ENCODE results near the gene FAM83E. TPM values are rescaled to one million over a fixed set of nuclear protein-coding genes. Genes with fewer than 3 reads are reported as not detected.
"Not testable (repeated sequence)": the region's sequence is repeated elsewhere in the genome, so short reads cannot be mapped to it uniquely, and the experiment has no call there.

FAM83E gene
- total and polyA plus RNA-seq, 4 donors, result 0.45 to 12.3 (median 0.74) TPM; not detected in 1

DNA sequence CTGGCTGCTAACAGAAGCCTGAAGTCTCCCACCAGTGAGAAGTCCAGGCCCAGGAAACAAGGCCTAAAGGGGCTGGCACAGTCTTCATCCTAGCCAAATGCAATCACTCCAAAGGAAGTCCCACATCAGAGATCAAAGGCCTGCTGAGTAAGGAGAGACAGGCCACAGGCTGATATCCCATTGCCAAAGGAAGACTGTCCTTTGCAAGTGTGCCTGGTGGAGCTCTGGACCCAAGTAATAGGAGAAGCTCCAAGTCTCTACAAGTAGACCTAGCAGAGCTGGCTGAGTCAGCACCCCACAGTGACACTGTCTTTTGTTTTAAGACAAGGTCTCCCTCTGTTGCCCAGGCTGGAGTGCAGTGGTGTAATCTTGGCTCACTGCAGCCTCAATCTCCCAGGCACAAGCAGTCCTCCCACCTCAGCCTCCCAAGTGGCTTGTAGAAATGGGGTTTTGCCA, 17.8 kb upstream of the FAM83E start:
- intact Hi-C loops (cut with DNase I), result loop anchor here in 1 of 2 donors (10.0 kb wide), 1 partner anchor 1358 kb away; the partner anchor contains the start of gene INAFM1
- no peaks in the 10 kb centered on the region for H3K4me1 ChIP-seq (ENCODE audit: control insufficient read depth in 1 of 2, insufficient read depth in 2 of 2, low read length in 2 of 2)

DNA sequence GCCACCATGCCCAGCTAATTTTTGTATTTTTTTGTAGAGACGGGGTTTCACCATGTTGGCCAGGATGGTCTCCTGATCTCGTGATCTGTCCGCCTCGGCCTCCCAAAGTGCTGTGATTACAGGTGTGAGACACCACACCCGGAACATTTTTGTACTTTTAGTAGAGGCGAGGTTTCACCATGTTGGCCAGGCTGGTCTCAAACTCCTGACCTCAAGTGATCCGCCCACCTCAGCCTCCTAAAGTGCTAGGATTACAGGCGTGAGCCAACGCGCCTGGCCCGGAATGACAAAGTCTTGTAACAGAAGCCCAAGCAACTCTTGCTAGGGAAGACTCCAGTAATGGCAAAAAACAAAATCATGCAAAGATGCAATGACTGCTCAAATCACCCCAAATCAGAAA, 17.4 kb upstream of the FAM83E start:
- not testable (repeated sequence) for ATAC-seq (ENCODE audit: low FRiP score); DNase-seq; H3K36me3 ChIP-seq (ENCODE audit: control insufficient read depth in 1 of 2, insufficient read depth in 2 of 2, low read length in 1 of 2); H3K27me3 ChIP-seq (ENCODE audit: control insufficient read depth in 1 of 2, insufficient read depth in 2 of 2, low read length in 1 of 2); H3K4me1 ChIP-seq (ENCODE audit: control insufficient read depth in 1 of 2, insufficient read depth in 2 of 2, low read length in 2 of 2); H3K4me3 ChIP-seq (ENCODE audit: low read length in 2 of 2); H3K27ac ChIP-seq (ENCODE audit: low read depth in 1 of 2, low read length in 2 of 2); H3K9me3 ChIP-seq (ENCODE audit: control insufficient read depth, low read length)
- intact Hi-C loops (cut with DNase I), result loop anchor here in 1 of 2 donors (10.0 kb wide), 1 partner anchor 1357 kb away; the partner anchor contains the start of gene INAFM1
- WGBS, 2 donors, result 85 to 93% methylated on average over 11 of the region's 11 CpGs

More for the DNA sequence above, 17.8 kb upstream of the FAM83E start:
- Histone ChIP-seq H3K9me3 (ENCODE audit: control insufficient read depth, low read length) (no peaks in the 10 kb centered on the region), H3K27ac (ENCODE audit: low read depth in 1 of 2, low read length in 2 of 2) (no peak overlapping the region), H3K27me3 (ENCODE audit: control insufficient read depth in 1 of 2, insufficient read depth in 2 of 2, low read length in 1 of 2) (no peaks in the 10 kb centered on the region), H3K4me3 (ENCODE audit: low read length in 2 of 2) (no peak overlapping the region), H3K36me3 (ENCODE audit: control insufficient read depth in 1 of 2, insufficient read depth in 2 of 2, low read length in 1 of 2) (no peaks in the 10 kb centered on the region)
- DNase-seq (no peak), ATAC-seq (ENCODE audit: low FRiP score) (no peak)

DNA sequence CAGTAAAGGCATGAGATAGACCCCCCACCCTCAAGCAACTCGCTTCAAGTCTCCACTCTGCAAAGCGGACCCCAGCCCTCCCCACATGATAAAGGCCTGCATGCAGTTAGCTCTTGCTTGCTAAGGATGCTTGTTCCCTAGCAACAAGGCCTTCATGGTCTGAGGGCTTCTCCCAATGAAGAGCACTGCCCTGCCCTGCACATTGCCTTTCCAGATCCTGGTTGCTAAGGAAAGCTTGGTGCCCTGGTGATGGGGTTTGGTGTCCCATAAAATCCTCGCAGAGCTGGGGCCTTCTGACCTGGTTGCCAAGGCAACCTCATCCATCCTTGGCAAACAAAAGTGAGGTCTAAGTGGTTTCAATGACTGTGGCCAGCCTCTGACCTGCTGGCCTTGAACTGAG, 16.3 kb upstream of the FAM83E start:
- Histone ChIP-seq H3K27ac (ENCODE audit: low read depth in 1 of 2, low read length in 2 of 2) (peak overlapping the region in 1 of 2 donors; percentile 14), H3K4me3 (ENCODE audit: low read length in 2 of 2) (no peak overlapping the region), H3K9me3 (ENCODE audit: control insufficient read depth, low read length) (no peaks in the 10 kb centered on the region), H3K27me3 (ENCODE audit: control insufficient read depth in 1 of 2, insufficient read depth in 2 of 2, low read length in 1 of 2) (no peaks in the 10 kb centered on the region), H3K4me1 (ENCODE audit: control insufficient read depth in 1 of 2, insufficient read depth in 2 of 2, low read length in 2 of 2) (no peaks in the 10 kb centered on the region), H3K36me3 (ENCODE audit: control insufficient read depth in 1 of 2, insufficient read depth in 2 of 2, low read length in 1 of 2) (no peaks in the 10 kb centered on the region)
- intact Hi-C loops (cut with DNase I), result loop anchor here in 1 of 2 donors (10.0 kb wide), 1 partner anchor 1356 kb away; the partner anchor contains the start of gene INAFM1
- 68 to 77% methylated on average over 3 of the region's 3 CpGs for WGBS, 2 donors
- DNase-seq (no peak), ATAC-seq (ENCODE audit: low FRiP score) (no peak)

DNA sequence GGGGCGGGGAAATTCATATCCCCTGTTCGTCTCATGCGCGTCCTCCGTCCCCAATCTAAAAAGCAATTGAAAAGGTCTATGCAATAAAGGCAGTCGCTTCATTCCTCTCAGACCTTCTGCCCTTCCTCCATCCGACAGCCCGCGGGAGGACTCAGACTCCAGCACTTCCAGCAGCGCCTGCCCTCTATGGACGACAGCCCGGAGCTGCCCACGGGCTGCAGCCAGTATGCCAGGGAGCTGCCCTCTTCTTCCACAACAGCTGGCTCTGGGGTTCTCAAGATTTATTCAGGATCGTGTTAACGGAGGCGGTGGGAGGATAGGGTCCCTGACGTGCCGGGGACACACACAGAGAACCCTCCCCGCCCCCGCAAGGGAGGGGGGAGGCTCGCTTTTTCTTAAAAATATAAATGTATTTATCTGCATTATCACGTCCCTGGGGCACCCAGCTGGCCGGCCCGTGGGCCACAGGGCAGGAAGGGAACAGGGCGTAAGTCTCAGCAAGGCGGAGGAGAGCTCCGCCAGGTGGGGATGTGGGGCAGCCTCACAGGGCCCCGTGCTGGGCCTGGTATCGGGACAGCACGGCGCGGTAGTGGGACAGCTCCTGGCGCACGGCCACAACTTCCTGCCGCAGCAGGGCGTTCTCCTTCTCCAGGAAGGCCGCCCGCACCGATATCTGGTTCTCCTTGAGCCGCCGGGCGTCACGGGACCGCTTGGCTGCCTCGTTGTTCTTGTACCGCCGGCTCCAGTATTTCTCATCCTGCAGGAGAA, 15.6 kb upstream of the FAM83E start:
- no peaks in the 10 kb centered on the region for H3K9me3 ChIP-seq (ENCODE audit: control insufficient read depth, low read length)
- no peaks in the 10 kb centered on the region for H3K36me3 ChIP-seq (ENCODE audit: control insufficient read depth in 1 of 2, insufficient read depth in 2 of 2, low read length in 1 of 2)
- no peak overlapping the region for H3K4me3 ChIP-seq (ENCODE audit: low read length in 2 of 2)
- peak overlapping the region in 1 of 2 donors; percentile 14 for H3K27ac ChIP-seq (ENCODE audit: low read depth in 1 of 2, low read length in 2 of 2)
- H3K4me1 ChIP-seq (ENCODE audit: control insufficient read depth in 1 of 2, insufficient read depth in 2 of 2, low read length in 2 of 2), result no peaks in the 10 kb centered on the region
- peak; percentile 91 for DNase-seq
- WGBS, 2 donors, result 9% methylated on average over 47 of the region's 47 CpGs
- no peak for ATAC-seq (ENCODE audit: low FRiP score)
- intact Hi-C loops (cut with DNase I), result loop anchor here in 1 of 2 donors (10.0 kb wide), 1 partner anchor 1356 kb away; the partner anchor contains the start of gene INAFM1
- no peaks in the 10 kb centered on the region for H3K27me3 ChIP-seq (ENCODE audit: control insufficient read depth in 1 of 2, insufficient read depth in 2 of 2, low read length in 1 of 2)

DNA sequence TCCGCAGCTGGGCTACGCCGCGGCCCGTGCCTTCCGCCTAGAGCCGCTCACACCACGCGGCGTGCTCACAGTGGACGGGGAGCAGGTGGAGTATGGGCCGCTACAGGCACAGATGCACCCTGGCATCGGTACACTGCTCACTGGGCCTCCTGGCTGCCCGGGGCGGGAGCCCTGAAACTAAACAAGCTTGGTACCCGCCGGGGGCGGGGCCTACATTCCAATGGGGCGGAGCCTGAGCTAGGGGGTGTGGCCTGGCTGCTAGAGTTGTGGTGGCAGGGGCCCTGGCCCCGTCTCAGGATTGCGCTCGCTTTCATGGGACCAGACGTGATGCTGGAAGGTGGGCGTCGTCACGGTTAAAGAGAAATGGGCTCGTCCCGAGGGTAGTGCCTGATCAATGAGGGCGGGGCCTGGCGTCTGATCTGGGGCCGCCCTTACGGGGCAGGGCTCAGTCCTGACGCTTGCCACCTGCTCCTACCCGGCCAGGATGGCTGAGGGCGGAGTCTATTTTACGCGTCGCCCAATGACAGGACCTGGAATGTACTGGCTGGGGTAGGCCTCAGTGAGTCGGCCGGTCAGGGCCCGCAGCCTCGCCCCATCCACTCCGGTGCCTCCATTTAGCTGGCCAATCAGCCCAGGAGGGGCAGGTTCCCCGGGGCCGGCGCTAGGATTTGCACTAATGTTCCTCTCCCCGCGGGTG, 14.9 kb upstream of the FAM83E start:
- ATAC-seq (ENCODE audit: low FRiP score), result peak; percentile 4
- Histone ChIP-seq H3K36me3 (ENCODE audit: control insufficient read depth in 1 of 2, insufficient read depth in 2 of 2, low read length in 1 of 2) (no peaks in the 10 kb centered on the region), H3K4me1 (ENCODE audit: control insufficient read depth in 1 of 2, insufficient read depth in 2 of 2, low read length in 2 of 2) (no peaks in the 10 kb centered on the region), H3K9me3 (ENCODE audit: control insufficient read depth, low read length) (no peaks in the 10 kb centered on the region), H3K27ac (ENCODE audit: low read depth in 1 of 2, low read length in 2 of 2) (peak overlapping the region in 1 of 2 donors; percentile 18), H3K4me3 (ENCODE audit: low read length in 2 of 2) (no peak overlapping the region), H3K27me3 (ENCODE audit: control insufficient read depth in 1 of 2, insufficient read depth in 2 of 2, low read length in 1 of 2) (no peaks in the 10 kb centered on the region)
- intact Hi-C loops (cut with DNase I), result loop anchor here in 1 of 2 donors (10.0 kb wide), 1 partner anchor 1355 kb away; the partner anchor contains the start of gene INAFM1
- DNase-seq, result peak; percentile 65 to 82
- 42 to 44% methylated on average over 44 to 48 of the region's 48 CpGs for WGBS, 2 donors

DNA sequence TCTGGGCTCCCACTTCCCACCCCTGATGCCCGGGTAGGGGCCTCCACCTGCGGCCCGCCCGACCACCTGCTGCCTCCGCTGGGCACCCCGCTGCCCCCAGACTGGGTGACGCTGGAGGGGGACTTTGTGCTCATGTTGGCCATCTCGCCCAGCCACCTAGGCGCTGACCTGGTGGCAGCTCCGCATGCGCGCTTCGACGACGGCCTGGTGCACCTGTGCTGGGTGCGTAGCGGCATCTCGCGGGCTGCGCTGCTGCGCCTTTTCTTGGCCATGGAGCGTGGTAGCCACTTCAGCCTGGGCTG, 14.4 kb upstream of the FAM83E start:
- 86 to 89% methylated on average over 22 of the region's 22 CpGs for WGBS, 2 donors
- intact Hi-C loops (cut with DNase I), result no loop called here
- no peaks in the 10 kb centered on the region for H3K36me3 ChIP-seq (ENCODE audit: control insufficient read depth in 1 of 2, insufficient read depth in 2 of 2, low read length in 1 of 2)
- H3K4me3 ChIP-seq (ENCODE audit: low read length in 2 of 2), result no peak overlapping the region
- peak overlapping the region in 1 of 2 donors; percentile 18 for H3K27ac ChIP-seq (ENCODE audit: low read depth in 1 of 2, low read length in 2 of 2)
- DNase-seq (no peak), ATAC-seq (ENCODE audit: low FRiP score) (no peak)
- no peaks in the 10 kb centered on the region for H3K4me1 ChIP-seq (ENCODE audit: control insufficient read depth in 1 of 2, insufficient read depth in 2 of 2, low read length in 2 of 2)
- H3K27me3 ChIP-seq (ENCODE audit: control insufficient read depth in 1 of 2, insufficient read depth in 2 of 2, low read length in 1 of 2), result no peaks in the 10 kb centered on the region
- H3K9me3 ChIP-seq (ENCODE audit: control insufficient read depth, low read length), result no peaks in the 10 kb centered on the region

DNA sequence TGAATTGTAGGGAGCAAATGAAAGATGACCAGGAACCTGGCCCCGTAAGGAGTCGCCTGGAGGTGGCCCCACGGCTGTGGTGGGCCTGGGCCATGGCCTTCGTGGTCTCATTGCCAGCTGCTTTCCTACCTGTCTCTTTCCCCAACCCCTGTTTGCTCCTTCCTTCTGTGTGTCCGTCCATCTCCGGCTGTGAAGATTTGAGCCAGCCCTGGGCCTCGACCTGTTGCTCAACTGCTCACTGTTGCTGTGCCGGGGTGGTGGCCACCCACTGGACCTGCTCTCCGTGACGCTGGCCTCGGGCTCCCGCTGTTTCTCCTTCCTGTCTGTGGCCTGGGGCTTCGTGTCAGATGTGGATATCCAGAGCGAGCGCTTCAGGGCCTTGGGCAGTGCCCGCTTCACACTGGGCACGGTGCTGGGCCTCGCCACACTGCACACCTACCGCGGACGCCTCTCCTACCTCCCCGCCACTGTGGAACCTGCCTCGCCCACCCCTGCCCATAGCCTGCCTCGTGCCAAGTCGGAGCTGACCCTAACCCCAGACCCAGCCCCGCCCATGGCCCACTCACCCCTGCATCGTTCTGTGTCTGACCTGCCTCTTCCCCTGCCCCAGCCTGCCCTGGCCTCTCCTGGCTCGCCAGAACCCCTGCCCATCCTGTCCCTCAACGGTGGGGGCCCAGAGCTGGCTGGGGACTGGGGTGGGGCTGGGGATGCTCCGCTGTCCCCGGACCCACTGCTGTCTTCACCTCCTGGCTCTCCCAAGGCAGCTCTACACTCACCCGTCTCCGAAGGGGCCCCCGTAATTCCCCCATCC, 13.8 kb upstream of the FAM83E start:
- H3K36me3 ChIP-seq (ENCODE audit: control insufficient read depth in 1 of 2, insufficient read depth in 2 of 2, low read length in 1 of 2), result no peaks in the 10 kb centered on the region
- no peak overlapping the region for H3K4me3 ChIP-seq (ENCODE audit: low read length in 2 of 2)
- ATAC-seq (ENCODE audit: low FRiP score) (no peak), DNase-seq (peak in 1 of 2 donors; percentile 75)
- no peaks in the 10 kb centered on the region for H3K9me3 ChIP-seq (ENCODE audit: control insufficient read depth, low read length)
- intact Hi-C loops (cut with DNase I), result no loop called here
- no peak overlapping the region for H3K27ac ChIP-seq (ENCODE audit: low read depth in 1 of 2, low read length in 2 of 2)
- no peaks in the 10 kb centered on the region for H3K4me1 ChIP-seq (ENCODE audit: control insufficient read depth in 1 of 2, insufficient read depth in 2 of 2, low read length in 2 of 2)
- 84 to 86% methylated on average over 34 of the region's 34 CpGs for WGBS, 2 donors
- no peaks in the 10 kb centered on the region for H3K27me3 ChIP-seq (ENCODE audit: control insufficient read depth in 1 of 2, insufficient read depth in 2 of 2, low read length in 1 of 2)

DNA sequence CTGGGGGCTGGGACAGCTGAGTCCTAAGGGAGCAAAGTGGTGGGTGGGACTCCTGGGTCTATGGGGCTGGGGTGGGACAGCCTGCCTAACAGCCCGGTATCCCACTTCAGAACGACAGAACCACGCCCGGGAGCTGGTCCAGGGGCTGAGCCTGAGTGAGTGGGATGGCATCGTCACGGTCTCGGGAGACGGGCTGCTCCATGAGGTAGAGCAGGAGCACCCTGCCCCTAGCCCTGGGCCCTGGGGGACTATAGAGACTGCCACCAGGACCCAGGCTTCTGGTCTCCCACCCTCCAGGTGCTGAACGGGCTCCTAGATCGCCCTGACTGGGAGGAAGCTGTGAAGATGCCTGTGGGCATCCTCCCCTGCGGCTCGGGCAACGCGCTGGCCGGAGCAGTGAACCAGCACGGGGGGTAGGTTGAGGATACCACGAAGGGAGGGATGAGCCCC, 13.0 kb upstream of the FAM83E start:
- no peaks in the 10 kb centered on the region for H3K9me3 ChIP-seq (ENCODE audit: control insufficient read depth, low read length)
- WGBS, 2 donors, result 81 to 92% methylated on average over 13 to 17 of the region's 17 CpGs
- ATAC-seq (ENCODE audit: low FRiP score) (no peak), DNase-seq (peak in 1 of 2 donors; percentile 70)
- no peak overlapping the region for H3K27ac ChIP-seq (ENCODE audit: low read depth in 1 of 2, low read length in 2 of 2)
- H3K4me3 ChIP-seq (ENCODE audit: low read length in 2 of 2), result no peak overlapping the region
- no peaks in the 10 kb centered on the region for H3K36me3 ChIP-seq (ENCODE audit: control insufficient read depth in 1 of 2, insufficient read depth in 2 of 2, low read length in 1 of 2)
- intact Hi-C loops (cut with DNase I), result no loop called here
- H3K27me3 ChIP-seq (ENCODE audit: control insufficient read depth in 1 of 2, insufficient read depth in 2 of 2, low read length in 1 of 2), result no peaks in the 10 kb centered on the region
- no peaks in the 10 kb centered on the region for H3K4me1 ChIP-seq (ENCODE audit: control insufficient read depth in 1 of 2, insufficient read depth in 2 of 2, low read length in 2 of 2)

Measured in aorta (tissue), 5 donors.